ENCODE results near the gene IHH.

Gene IHH

DNA sequence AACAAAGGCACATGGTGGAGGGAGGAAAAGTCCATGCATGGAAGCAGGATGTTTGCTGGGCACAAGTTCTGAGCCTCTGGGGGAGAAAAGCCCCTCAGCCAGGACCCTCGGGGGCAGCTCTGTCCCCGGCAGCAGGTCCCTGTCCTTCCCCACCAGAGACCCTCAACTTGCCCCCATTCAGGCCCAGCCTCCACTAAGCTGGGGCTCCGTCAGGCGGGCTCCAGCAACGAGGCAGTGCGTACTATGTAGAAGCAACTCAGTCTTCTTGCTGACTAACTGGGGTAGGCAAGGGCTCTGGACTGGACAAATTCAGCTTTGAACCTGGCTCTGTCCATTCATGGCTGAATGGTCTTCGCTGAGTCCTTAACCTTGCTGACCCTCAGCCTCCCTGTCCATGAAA, 42.4 kb downstream of the IHH start:
- Histone ChIP-seq H3K9me3 (ENCODE audit: control insufficient read depth, insufficient read depth, low read length) (no peaks in the 10 kb centered on the region), H3K9ac (ENCODE audit: low read depth, low read length) (no peak overlapping the region), H3K27me3 (ENCODE audit: control insufficient read depth, insufficient read depth, low read length) (peaks cover 4% of the 10 kb centered on the region; the same call in 1 of the 2 replicates), H3K4me1 (ENCODE audit: control insufficient read depth, insufficient read depth, low read length) (no peaks in the 10 kb centered on the region), H3K36me3 (ENCODE audit: control insufficient read depth, insufficient read depth, low read length) (no peaks in the 10 kb centered on the region), H3K27ac (ENCODE audit: low read depth, low read length) (no peak overlapping the region), H3K4me3 (ENCODE audit: low read depth, low read length) (no peak overlapping the region)

DNA sequence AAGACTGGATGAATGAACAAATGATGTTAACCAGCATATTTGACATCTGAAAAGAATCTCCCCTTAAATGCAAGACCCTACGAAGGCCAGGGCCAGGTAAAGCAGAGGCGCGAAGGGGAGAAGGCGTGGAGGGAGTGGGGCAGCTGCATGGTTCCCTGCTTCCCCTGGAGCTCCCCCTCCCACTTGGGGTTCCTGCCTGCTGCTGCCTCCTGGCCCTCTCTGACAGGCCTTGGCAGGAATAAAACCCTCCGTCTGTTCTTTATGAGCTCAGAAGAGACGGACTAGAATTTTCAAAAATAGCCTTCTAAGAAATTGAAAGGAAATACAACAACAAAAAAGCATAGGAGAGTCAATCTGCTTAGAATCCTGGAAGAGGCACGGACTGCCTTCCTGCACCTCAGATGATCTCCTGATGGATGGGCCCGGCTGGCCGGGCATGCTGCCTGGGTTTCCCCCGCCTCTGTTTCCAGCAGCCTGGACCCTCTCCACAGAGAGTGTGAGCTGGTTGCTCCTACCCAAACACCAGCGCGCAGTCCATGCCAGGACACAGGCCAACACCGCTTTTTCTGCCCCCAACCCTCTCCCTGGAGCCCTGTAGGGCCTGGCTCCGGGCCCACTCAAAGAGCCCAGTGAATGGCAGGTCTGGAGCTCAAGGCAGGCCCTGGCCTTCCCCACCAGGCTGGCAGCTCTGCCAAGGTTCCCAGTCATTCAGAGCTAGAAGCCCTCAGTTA, 43.4 kb downstream of the IHH start:
- no peaks in the 10 kb centered on the region for H3K36me3 ChIP-seq (ENCODE audit: control insufficient read depth, insufficient read depth, low read length)
- H3K27me3 ChIP-seq (ENCODE audit: control insufficient read depth, insufficient read depth, low read length) = peaks cover 4% of the 10 kb centered on the region; the same call in 1 of the 2 replicates
- no peak overlapping the region for H3K9ac ChIP-seq (ENCODE audit: low read depth, low read length)
- no peaks in the 10 kb centered on the region for H3K9me3 ChIP-seq (ENCODE audit: control insufficient read depth, insufficient read depth, low read length)
- H3K27ac ChIP-seq (ENCODE audit: low read depth, low read length) = no peak overlapping the region
- H3K4me3 ChIP-seq (ENCODE audit: low read depth, low read length) = no peak overlapping the region
- H3K4me1 ChIP-seq (ENCODE audit: control insufficient read depth, insufficient read depth, low read length) = no peaks in the 10 kb centered on the region

DNA sequence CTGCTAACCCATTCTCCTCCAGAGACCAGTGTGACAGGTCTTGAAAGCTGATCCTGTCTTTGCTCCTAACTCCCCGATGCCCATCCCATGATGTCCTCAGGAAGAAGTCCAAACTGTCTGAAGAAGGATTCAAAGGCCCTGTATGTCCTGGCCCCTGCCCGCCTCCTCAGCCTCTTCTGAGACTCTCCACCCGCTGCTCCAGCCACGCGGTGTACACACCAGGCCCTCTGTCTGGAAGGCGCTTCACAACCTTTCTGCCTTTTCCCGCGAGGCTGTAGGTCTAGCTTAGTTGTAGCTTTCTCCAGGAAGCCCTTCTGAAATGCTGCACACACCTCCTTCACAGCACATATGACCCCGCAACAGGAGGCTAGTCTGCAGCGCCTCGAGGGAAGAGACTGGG, 44.0 kb downstream of the IHH start:
- no peak overlapping the region for H3K9ac ChIP-seq (ENCODE audit: low read depth, low read length)
- H3K27me3 ChIP-seq (ENCODE audit: control insufficient read depth, insufficient read depth, low read length) = peaks cover 4% of the 10 kb centered on the region; the same call in 1 of the 2 replicates
- H3K4me1 ChIP-seq (ENCODE audit: control insufficient read depth, insufficient read depth, low read length) = no peaks in the 10 kb centered on the region
- no peaks in the 10 kb centered on the region for H3K36me3 ChIP-seq (ENCODE audit: control insufficient read depth, insufficient read depth, low read length)
- H3K9me3 ChIP-seq (ENCODE audit: control insufficient read depth, insufficient read depth, low read length) = no peaks in the 10 kb centered on the region
- no peak overlapping the region for H3K27ac ChIP-seq (ENCODE audit: low read depth, low read length)
- H3K4me3 ChIP-seq (ENCODE audit: low read depth, low read length) = no peak overlapping the region

DNA sequence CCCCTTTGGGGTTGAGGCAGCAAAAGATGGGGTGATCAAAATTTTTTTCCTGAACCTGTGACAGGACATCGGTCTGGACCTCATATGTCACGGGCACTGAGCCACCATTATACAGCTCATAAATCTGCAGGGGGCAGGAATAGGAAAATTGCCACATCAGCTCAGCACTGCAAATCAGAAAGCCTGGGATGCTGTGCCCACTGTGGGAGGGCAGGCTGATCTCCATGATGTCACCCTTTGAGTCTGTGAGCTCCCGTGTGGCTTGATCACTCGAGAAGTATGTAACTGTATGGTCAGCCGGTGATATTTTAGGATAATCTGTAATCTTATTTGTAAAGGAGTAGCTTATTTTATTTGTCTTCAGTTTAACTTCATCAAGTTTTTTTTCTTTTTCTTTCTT, 49.8 kb downstream of the IHH start:
- H3K27ac ChIP-seq (ENCODE audit: low read depth, low read length) = no peak overlapping the region
- no peak overlapping the region for H3K4me3 ChIP-seq (ENCODE audit: low read depth, low read length)
- no peaks in the 10 kb centered on the region for H3K9me3 ChIP-seq (ENCODE audit: control insufficient read depth, insufficient read depth, low read length)
- H3K4me1 ChIP-seq (ENCODE audit: control insufficient read depth, insufficient read depth, low read length) = no peaks in the 10 kb centered on the region
- no peaks in the 10 kb centered on the region for H3K36me3 ChIP-seq (ENCODE audit: control insufficient read depth, insufficient read depth, low read length)
- H3K27me3 ChIP-seq (ENCODE audit: control insufficient read depth, insufficient read depth, low read length) = peaks cover 21% of the 10 kb centered on the region
- H3K9ac ChIP-seq (ENCODE audit: low read depth, low read length) = no peak overlapping the region

DNA sequence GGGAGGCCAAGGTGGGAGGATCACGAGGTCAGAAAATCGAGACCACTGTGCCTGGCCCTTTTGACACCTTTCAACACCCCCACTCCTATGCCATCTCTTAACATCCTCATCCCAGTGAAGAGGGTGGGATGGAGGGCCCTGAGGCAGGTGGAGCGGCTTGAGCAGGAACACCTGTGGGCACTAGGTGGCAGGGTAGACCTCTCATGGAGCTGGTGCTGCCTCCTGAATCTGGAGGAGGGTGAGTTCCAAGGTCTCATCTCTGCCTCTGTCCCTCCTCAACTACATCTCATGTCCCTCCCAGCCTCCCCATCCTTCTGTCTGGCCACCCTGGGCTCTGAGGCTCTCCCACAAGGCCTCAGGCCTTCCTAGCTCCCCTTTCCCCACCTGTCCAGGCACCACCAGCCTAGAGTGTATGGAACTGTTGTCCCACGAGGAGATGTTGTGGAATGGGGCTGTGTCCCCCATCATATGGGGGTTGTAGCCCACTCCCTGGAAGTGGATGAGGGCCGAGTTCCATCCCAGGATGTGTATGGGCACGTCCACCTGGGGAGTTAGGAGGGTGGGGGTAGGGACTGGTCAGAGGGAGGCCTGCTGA, 50.5 kb downstream of the IHH start:
- no peaks in the 10 kb centered on the region for H3K36me3 ChIP-seq (ENCODE audit: control insufficient read depth, insufficient read depth, low read length)
- H3K9ac ChIP-seq (ENCODE audit: low read depth, low read length) = no peak overlapping the region
- no peaks in the 10 kb centered on the region for H3K9me3 ChIP-seq (ENCODE audit: control insufficient read depth, insufficient read depth, low read length)

DNA sequence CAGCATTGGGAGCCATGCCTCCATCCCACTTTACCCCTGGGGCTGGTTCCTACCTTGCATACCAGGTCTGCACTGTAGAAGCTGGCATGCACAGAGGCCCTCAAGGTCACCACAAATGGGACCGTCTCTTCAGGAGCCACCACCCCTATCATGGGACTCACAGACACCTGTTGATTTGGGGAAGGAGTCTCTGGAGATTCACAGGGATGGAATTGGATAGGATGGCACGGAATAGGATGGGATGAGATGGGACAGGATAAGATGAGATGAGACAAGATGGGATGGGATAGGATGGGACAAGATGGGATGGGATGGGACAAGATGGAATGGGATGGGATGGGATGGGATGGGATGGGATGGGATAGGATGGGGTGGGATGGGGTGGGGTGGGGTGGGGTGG, 51.4 kb downstream of the IHH start:
- Histone ChIP-seq H3K27me3 (ENCODE audit: control insufficient read depth, insufficient read depth, low read length) (peaks cover 32% of the 10 kb centered on the region), H3K9ac (ENCODE audit: low read depth, low read length) (no peak overlapping the region), H3K36me3 (ENCODE audit: control insufficient read depth, insufficient read depth, low read length) (no peaks in the 10 kb centered on the region), H3K4me1 (ENCODE audit: control insufficient read depth, insufficient read depth, low read length) (no peaks in the 10 kb centered on the region), H3K4me3 (ENCODE audit: low read depth, low read length) (no peak overlapping the region), H3K9me3 (ENCODE audit: control insufficient read depth, insufficient read depth, low read length) (no peaks in the 10 kb centered on the region), H3K27ac (ENCODE audit: low read depth, low read length) (no peak overlapping the region)

More for the DNA sequence above, 50.5 kb downstream of the IHH start:
- Histone ChIP-seq H3K4me1 (ENCODE audit: control insufficient read depth, insufficient read depth, low read length) (no peaks in the 10 kb centered on the region), H3K27ac (ENCODE audit: low read depth, low read length) (no peak overlapping the region), H3K27me3 (ENCODE audit: control insufficient read depth, insufficient read depth, low read length) (peaks cover 27% of the 10 kb centered on the region), H3K4me3 (ENCODE audit: low read depth, low read length) (no peak overlapping the region)
